Brain pericyte (primary cell): Measurements from ENCODE around the gene FLOT1.
A peak's percentile ranks its signal among the peaks of the same experiment; 100 is the strongest.
"Not testable (repeated sequence)": the region's sequence is repeated elsewhere in the genome, so short reads cannot be mapped to it uniquely, and the experiment has no call there.

Experiments used
- DNase-seq: peaks from one replicate; pipeline ENCODE4 v3.0.0-alpha.2; 2012; ENCODE audit warnings: low read depth, low spot score

Gene FLOT1

GRCh38 chr6:30723159-30723842 is 19.2 kb downstream of the FLOT1 start:
- not testable (repeated sequence) for DNase-seq

- DNase-seq = peak; percentile 30
These were observed 20.0 kb downstream of the FLOT1 start for GRCh38 chr6:30722280-30723112.

GRCh38 chr6:30722025-30722279 is 20.5 kb downstream of the FLOT1 start:
- DNase-seq = not testable (repeated sequence)

- peak; percentile 59 for DNase-seq
These were observed 21.1 kb downstream of the FLOT1 start for GRCh38 chr6:30721198-30722024.

GRCh38 chr6:30720738-30721197 is 21.7 kb downstream of the FLOT1 start:
- DNase-seq = no peak

GRCh38 chr6:30719791-30720737 is 22.4 kb downstream of the FLOT1 start, which contains the start of gene TUBB:
TSS of gene TUBB (plus strand) at chr6:30720352. CDS start at chr6:30720507, 155 bp downstream.
- DNase-seq = peak; percentile 89

- no peak for DNase-seq
These were observed 23.1 kb downstream of the FLOT1 start for GRCh38 chr6:30719356-30719755.

- not testable (repeated sequence) for DNase-seq
These were observed 24.4 kb downstream of the FLOT1 start for GRCh38 chr6:30717845-30718720.

- DNase-seq = peak; percentile 100
These were observed 25.2 kb downstream of the FLOT1 start, which contains the start of gene MDC1 for GRCh38 chr6:30717129-30717844. TSS of gene MDC1 (minus strand) at chr6:30717281. CDS start at chr6:30715175, 2,106 bp downstream.

- no peak for DNase-seq
These were observed 25.7 kb downstream of the FLOT1 start for GRCh38 chr6:30716879-30717128.

- no peak for DNase-seq
These were observed 28.2 kb downstream of the FLOT1 start for GRCh38 chr6:30714263-30714662.

- no peak for DNase-seq
These were observed 30.0 kb downstream of the FLOT1 start for GRCh38 chr6:30712441-30712945.

- no peak for DNase-seq
These were observed 30.6 kb downstream of the FLOT1 start for GRCh38 chr6:30711758-30712380.

- DNase-seq = no peak
These were observed 33.2 kb downstream of the FLOT1 start for GRCh38 chr6:30709101-30709868.

GRCh38 chr6:30707281-30707850 is 35.1 kb downstream of the FLOT1 start:
- no peak for DNase-seq

- no peak for DNase-seq
These were observed 36.9 kb downstream of the FLOT1 start for GRCh38 chr6:30705620-30706019.

GRCh38 chr6:30703821-30704220 is 38.7 kb downstream of the FLOT1 start:
- no peak for DNase-seq

- DNase-seq = no peak
These were observed 39.5 kb downstream of the FLOT1 start for GRCh38 chr6:30703011-30703410.
